Measurements from ENCODE around the gene KCTD5. TPM values are rescaled to one million over a fixed set of nuclear protein-coding genes. Genes with fewer than 3 reads are reported as not detected.
A peak's percentile ranks its signal among the peaks of the same experiment; 100 is the strongest.

The KCTD5 gene
- total and polyA plus RNA-seq, 9 of the 15 experiments (the other 6 are each of a cell fraction or from before 2014, with no cell fraction given), result 0.73 to 58.3 (median 32.3) TPM

DNA sequence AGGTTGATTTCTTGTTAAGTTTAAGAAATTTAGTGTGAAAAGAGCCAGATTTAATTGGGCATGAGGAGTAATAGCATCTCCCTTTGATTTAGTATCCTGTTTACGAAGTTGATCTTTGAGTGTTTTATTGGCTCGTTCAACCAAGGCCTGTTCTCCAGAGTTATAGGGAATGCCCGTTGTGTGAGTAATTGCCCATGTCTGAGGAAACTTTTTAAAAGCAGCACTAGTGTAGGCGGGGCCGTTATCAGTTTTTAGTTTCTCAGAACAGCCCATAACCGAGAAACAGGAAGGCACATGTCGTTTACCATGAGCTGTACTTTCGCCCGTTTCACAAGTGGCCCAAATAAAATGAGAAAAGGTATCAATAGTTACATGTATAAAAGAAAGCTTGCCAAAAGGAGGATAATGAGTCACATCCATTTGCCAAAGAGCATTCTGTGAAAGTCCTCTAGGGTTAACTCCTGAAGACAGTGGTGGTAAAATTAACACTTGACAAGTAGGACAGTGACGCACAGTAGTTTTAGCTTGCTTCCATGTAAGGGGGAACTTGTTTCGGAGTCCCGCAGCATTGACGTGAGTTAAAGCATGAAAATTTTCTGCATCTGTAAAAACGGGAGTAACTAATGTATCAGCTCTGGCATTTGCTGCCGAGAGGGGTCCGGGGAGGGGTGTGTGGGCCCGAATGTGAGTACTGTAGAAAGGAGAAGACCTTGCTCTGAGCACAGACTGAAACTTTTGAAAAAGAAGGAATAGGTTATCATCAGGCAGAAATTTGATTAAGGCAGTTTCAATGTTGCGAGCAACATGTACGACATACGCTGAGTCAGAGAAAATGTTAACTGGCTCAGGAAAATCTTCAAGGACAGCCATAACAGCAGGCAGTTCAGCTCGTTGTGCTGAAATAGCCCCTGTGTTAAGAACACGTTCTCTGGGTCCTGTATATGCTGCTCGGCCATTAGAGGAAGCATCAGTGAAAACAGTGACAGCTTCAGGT, 18.5 kb upstream of the KCTD5 start (continued):
- TF ChIP-seq ATF2 (CRISPR knock-in tag; IDR thresholded peaks at IDR 0.05) (no peak), ZNF224 (CRISPR knock-in tag; IDR thresholded peaks at IDR 0.05) (no peak), CHCHD3 (CRISPR knock-in tag; IDR thresholded peaks at IDR 0.05) (no peak), CSDE1 (IDR thresholded peaks at IDR 0.05) (no peak), ZNF239 (CRISPR knock-in tag; IDR thresholded peaks at IDR 0.05) (no peak), HDAC6 (IDR thresholded peaks at IDR 0.05; ENCODE audit: low read depth, low read length) (no peak), MAFG (tag; conservative IDR thresholded peaks at IDR 0.05) (peak; percentile 39; the same call in 1 of the 2 replicates), DIDO1 (tag; IDR thresholded peaks at IDR 0.05; ENCODE audit: low read depth) (no peak), ZBTB12 (CRISPR knock-in tag; IDR thresholded peaks at IDR 0.05) (no peak), NEUROD1 (IDR thresholded peaks at IDR 0.05; ENCODE audit: borderline replicate concordance, low read depth, low read length, partially characterized antibody) (no peak), PML (IDR thresholded peaks at IDR 0.05; ENCODE audit: low read length) (0 out of 2 replicates have a peak, but pooled peaks have one; percentile 22), ARID3A (IDR thresholded peaks at IDR 0.05; ENCODE audit: borderline replicate concordance, low read depth, low read length) (no peak), BRF1 (IDR thresholded peaks at IDR 0.05; ENCODE audit: borderline replicate concordance, extremely low read depth, insufficient read length) (no peak), MYNN (IDR thresholded peaks at IDR 0.05) (no peak), MYNN (CRISPR knock-in tag; IDR thresholded peaks at IDR 0.05) (no peak), CCNT2 (IDR thresholded peaks at IDR 0.05; ENCODE audit: borderline replicate concordance, extremely low read depth, insufficient read length, low read depth, low read length) (no peak), POLR2H (tag; IDR thresholded peaks at IDR 0.05; ENCODE audit: low read depth) (0 out of 2 replicates have a peak, but pooled peaks have one; percentile 23), PHTF2 (CRISPR knock-in tag; IDR thresholded peaks at IDR 0.05) (no peak), ZNF644 (tag; IDR thresholded peaks at IDR 0.05; ENCODE audit: low read depth) (no peak), PBX2 (CRISPR knock-in tag; IDR thresholded peaks at IDR 0.05; ENCODE audit: low read depth) (no peak), PBX2 (tag; conservative IDR thresholded peaks at IDR 0.05; ENCODE audit: low read depth) (no peak)
